Suprapubic skin (tissue), 4 donors: ENCODE data around the gene SLC25A53. TPM values are rescaled to one million over a fixed set of nuclear protein-coding genes. Genes with fewer than 3 reads are reported as not detected.

Experiments used
- DNase-seq, 2 donors: peaks; one replicate each; pipeline ENCODE4 v3.0.0-alpha.2; 2019; ENCODE audit warnings: low spot score in 2 of 2
- H3K27ac ChIP-seq: fragments of 200-600 bp; sonication (generic); one replicate; pipeline ENCODE4 v1.5.1; 2019
- H3K27me3 ChIP-seq: fragments of 200-600 bp; sonication (generic); one replicate; pipeline ENCODE4 v1.5.1; 2019
- H3K36me3 ChIP-seq: fragments of 200-600 bp; sonication (generic); one replicate; pipeline ENCODE4 v1.5.1; 2019
- H3K4me1 ChIP-seq: fragments of 200-600 bp; sonication (generic); one replicate; pipeline ENCODE4 v1.5.1; 2019
- H3K4me3 ChIP-seq: fragments of 200-600 bp; sonication (generic); one replicate; pipeline ENCODE4 v1.5.1; 2019; ENCODE audit warnings: mild to moderate bottlenecking
- H3K9me3 ChIP-seq: fragments of 200-600 bp; sonication (generic); one replicate; pipeline ENCODE4 v1.5.1; 2019
- CTCF ChIP-seq, 2 donors: fragments of 200-600 bp in 1 of 2; fragments of 450-650 bp in 1 of 2; sonication (generic) in 1 of 2; IDR thresholded peaks; one replicate each; pipeline ENCODE4 v1.5.1; 2016 to 2019; ENCODE audit warnings: antibody characterized with exemption in 2 of 2, mild to moderate bottlenecking in 1 of 2, moderate library complexity in 1 of 2
- EP300 ChIP-seq: sonication (generic); formaldehyde crosslinking; IDR thresholded peaks from one replicate; pipeline ENCODE4 v1.6.1; 2017; ENCODE audit warnings: antibody characterized with exemption
- POLR2A ChIP-seq, 2 donors: fragments of 450-650 bp; IDR thresholded peaks; one replicate each; pipeline ENCODE4 v1.6.1; 2017; ENCODE audit warnings: antibody characterized with exemption in 2 of 2, mild to moderate bottlenecking in 2 of 2, moderate library complexity in 2 of 2
- POLR2AphosphoS5 ChIP-seq, 3 donors: sonication (generic); formaldehyde crosslinking; IDR thresholded peaks; one replicate each; pipeline ENCODE4 v1.6.1; 2017; ENCODE audit warnings: antibody characterized with exemption in 3 of 3
- WGBS: methylation state at CpG from one replicate; pipeline ENCODE4 v1.1.5; 2018; 5-methylcytosine and 5-hydroxymethylcytosine counted together
- total RNA-seq, 4 donors: library from RNA; depleted of rRNA; stranded (reverse); fragments of >200 nt; gene quantifications; one replicate each; pipeline ENCODE4 v1.1.0, GENCODE V29; 2016

SLC25A53 gene
- total RNA-seq, 4 donors from 2014 or later, result 5.5 to 22.0 (median 7.6) TPM

GRCh38 chrX:104189837-104190236 lies 33.0 kb upstream of the SLC25A53 start:
- Histone ChIP-seq H3K27me3 (no peaks in the 10 kb centered on the region), H3K9me3 (no peaks in the 10 kb centered on the region), H3K36me3 (peaks cover 36% of the 10 kb centered on the region), H3K4me3 (no peak overlapping the region), H3K27ac (no peak overlapping the region), H3K4me1 (no peaks in the 10 kb centered on the region)
- WGBS, result 58% methylated on average over 5 of the region's 5 CpGs
- TF ChIP-seq EP300 (no peak), POLR2AphosphoS5 (IDR thresholded peaks at IDR 0.05) (no peak), CTCF (IDR thresholded peaks at IDR 0.05) (no peak), POLR2A (IDR thresholded peaks at IDR 0.05) (no peak)
- no peak for DNase-seq

- no peak for DNase-seq
- TF ChIP-seq CTCF (IDR thresholded peaks at IDR 0.05), result no peak
- no peaks in the 10 kb centered on the region for H3K4me1 ChIP-seq
- WGBS, result 88% methylated on average over 8 of the region's 8 CpGs
- no peaks in the 10 kb centered on the region for H3K27me3 ChIP-seq
- H3K9me3 ChIP-seq, result no peaks in the 10 kb centered on the region
- no peak overlapping the region for H3K4me3 ChIP-seq
- no peak overlapping the region for H3K27ac ChIP-seq
- H3K36me3 ChIP-seq, result peaks cover 36% of the 10 kb centered on the region
Observed at GRCh38 chrX:104187931-104188330, 31.1 kb upstream of the SLC25A53 start.

GRCh38 chrX:104183685-104184084 lies 26.9 kb upstream of the SLC25A53 start:
- Histone ChIP-seq H3K36me3 (peaks cover 14% of the 10 kb centered on the region), H3K4me3 (no peak overlapping the region), H3K27me3 (no peaks in the 10 kb centered on the region), H3K4me1 (no peaks in the 10 kb centered on the region), H3K27ac (no peak overlapping the region), H3K9me3 (no peaks in the 10 kb centered on the region)
- no peak for TF ChIP-seq EP300
- TF ChIP-seq POLR2A (IDR thresholded peaks at IDR 0.05), result no peak
- TF ChIP-seq POLR2AphosphoS5 (IDR thresholded peaks at IDR 0.05), result no peak
- no peak for TF ChIP-seq CTCF (IDR thresholded peaks at IDR 0.05)
- WGBS, result 93% methylated on average over 4 of the region's 4 CpGs
- DNase-seq, result no peak

GRCh38 chrX:104173841-104174240 lies 17.0 kb upstream of the SLC25A53 start:
- Histone ChIP-seq H3K4me1 (peaks cover 3% of the 10 kb centered on the region), H3K36me3 (no peaks in the 10 kb centered on the region), H3K4me3 (no peak overlapping the region), H3K27me3 (no peaks in the 10 kb centered on the region), H3K9me3 (no peaks in the 10 kb centered on the region), H3K27ac (no peak overlapping the region)
- no peak for DNase-seq
- WGBS, result 75% methylated on average over 6 of the region's 6 CpGs
- TF ChIP-seq POLR2AphosphoS5 (IDR thresholded peaks at IDR 0.05), result no peak
- no peak for TF ChIP-seq EP300
- no peak for TF ChIP-seq CTCF (IDR thresholded peaks at IDR 0.05)
- TF ChIP-seq POLR2A (IDR thresholded peaks at IDR 0.05), result no peak

- H3K9me3 ChIP-seq, result no peaks in the 10 kb centered on the region
- no peak overlapping the region for H3K27ac ChIP-seq
- no peak for DNase-seq
- H3K4me3 ChIP-seq, result no peak overlapping the region
- H3K36me3 ChIP-seq, result no peaks in the 10 kb centered on the region
- no peaks in the 10 kb centered on the region for H3K27me3 ChIP-seq
- 75% methylated on average over 2 of the region's 2 CpGs for WGBS
- peaks cover 10% of the 10 kb centered on the region for H3K4me1 ChIP-seq
- TF ChIP-seq CTCF (IDR thresholded peaks at IDR 0.05) (no peak), POLR2A (IDR thresholded peaks at IDR 0.05) (no peak), EP300 (no peak), POLR2AphosphoS5 (IDR thresholded peaks at IDR 0.05) (no peak)
Observed at GRCh38 chrX:104172788-104173187, 16.0 kb upstream of the SLC25A53 start.
